CD4-positive, alpha-beta T cell treated with Interleukin-4 for 4 hours (primary cell): ENCODE data around the gene PLCB1.
A peak's percentile ranks its signal among the peaks of the same experiment; 100 is the strongest.

Experiments used
- DNase-seq: peaks from one replicate; pipeline ENCODE4 v3.0.0-alpha.2; 2020

Gene PLCB1

DNA sequence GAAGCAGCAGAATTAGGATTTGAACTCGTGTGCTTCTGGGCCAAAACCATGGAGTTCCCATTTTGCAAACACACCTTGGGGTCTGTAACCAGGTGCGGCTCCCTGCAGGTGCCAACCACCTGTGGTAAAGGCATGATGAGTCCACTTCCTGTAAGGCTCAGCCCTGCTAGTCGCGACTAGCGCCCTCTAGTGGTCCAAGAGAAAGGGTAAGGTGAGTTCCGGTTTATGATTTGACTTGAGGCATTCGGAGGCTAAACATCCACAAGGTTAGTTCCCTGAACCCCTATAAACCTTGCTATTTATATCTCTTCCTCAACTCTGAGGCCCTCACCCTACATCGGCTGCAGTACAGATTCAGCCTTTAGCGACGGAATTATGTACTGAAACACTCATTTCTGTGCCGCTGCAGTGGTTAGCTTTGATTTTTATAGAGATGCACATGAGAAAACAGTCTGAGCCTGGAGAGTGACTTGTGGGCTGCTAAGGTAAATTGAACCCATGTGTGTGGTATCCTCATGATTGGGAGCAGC lies 173.4 kb downstream of the PLCB1 start:
- DNase-seq: peak; percentile 81

DNA sequence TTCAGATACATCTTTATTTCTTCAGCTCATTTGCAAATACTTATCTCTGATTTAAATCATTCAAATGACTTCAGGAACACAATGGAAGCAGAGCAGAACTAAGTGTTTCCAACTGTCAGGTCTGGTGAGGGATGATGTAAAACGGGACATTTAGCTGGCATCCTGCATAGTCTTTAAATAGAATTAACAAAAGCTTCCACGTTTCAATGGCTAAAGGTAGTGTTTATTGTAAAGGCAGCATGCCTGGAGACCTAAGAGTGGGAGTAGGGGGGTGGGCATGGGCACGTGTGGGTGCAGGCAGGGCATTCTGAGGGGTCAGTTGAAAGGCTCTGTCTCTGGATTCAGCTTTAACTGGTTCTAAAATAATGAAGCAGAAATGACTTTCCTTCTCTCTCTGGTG lies 174.9 kb downstream of the PLCB1 start:
- no peak for DNase-seq

DNA sequence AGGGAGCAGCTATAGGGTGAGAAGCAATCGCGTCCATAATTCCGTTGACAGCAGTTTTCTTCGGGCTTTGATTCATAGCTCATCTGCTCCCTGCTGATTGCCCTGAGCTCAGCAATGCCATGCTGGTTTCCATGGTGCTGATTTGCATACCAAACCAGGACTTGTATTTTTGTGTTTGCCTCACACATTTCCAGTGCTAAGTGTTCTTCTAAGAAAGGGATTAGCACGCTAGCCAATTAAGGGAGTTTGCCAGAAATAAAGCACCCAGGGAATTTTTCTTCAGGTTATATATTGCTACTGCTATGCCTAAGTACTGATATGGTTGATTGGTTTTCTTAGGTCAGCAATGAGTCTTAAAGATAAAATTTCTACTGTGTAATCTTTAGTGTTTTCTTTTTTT lies 177.6 kb downstream of the PLCB1 start:
- DNase-seq: no peak

DNA sequence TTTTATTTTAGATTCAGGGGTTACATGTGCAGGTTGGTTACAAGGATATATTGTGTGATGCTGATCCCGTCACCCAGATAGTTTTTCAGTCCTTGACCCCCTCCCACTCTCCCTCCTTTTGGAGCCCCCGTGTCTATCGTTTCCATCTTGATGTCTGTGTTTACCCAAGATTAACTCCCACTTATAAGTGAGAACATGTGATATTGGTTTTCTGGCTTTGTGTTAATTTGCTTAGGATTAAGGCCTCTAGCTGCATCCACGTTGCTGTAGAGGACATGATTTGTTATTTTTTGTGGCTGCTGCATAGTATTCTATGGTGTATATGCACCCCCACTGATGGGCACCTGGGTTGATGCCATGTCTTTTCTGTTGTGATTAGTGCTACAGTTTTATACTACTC lies 178.6 kb downstream of the PLCB1 start:
- no peak for DNase-seq

DNA sequence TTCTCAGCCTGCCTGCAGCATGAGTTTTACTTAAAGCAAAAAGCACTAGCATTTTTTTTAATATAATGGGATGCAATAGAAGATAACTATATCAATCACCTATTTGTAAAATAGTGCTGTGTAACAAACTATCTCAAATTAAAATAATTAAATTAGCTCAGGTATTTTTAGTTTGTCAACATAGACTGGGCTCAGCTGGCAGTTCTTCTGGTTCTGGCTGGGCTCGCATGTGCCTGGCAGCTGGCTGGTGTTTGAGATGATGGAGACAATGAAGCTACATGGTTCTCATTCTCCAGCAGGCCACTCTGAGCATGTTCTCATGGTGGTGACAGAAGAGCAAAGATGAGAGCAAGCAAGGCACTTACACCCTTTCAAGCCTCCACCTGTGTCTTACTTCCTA lies 181.0 kb downstream of the PLCB1 start:
- DNase-seq: no peak

DNA sequence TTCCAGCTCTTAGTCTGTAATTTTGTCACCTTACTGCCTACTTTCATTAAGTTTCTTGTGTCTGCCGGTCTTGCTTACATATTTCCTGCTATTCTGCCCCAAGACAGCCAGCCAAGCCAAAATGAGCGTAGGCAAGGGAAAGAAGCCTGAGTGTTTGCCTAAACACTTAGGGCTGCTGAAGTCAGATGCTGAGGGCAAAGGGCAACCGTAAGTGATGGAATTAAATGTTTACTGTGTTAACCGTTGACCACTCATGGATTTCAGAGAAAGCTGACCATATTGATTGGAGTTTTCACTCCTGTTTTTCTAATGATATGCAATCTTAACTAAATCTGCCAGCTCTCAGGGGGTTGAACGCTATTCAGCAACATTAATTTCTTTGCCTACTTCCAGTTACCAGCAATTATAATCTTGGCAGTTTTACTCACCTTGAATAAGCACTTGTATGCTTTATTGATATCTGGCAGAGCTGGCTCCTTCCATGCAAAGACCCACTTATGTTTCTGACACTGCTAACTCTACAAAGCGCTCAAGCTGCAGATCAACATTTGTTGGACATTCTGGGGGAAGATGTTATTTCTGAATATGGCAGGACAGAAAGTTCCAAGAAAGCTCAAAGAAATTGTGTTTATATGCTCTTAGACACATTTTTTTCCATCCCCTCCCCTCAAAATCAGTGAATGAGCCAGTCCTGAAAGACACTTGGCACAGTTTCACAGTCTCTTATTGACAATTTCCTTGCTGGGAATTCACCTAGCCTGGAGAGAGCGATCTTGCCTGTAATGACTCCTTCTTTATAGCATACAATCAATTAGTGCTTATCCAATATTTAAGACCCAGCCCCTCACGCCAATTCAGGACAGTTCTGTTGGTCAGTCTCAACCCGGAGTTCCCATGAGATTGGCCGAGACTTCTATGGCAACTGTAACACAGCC lies 183.8 kb downstream of the PLCB1 start:
- DNase-seq: no peak

DNA sequence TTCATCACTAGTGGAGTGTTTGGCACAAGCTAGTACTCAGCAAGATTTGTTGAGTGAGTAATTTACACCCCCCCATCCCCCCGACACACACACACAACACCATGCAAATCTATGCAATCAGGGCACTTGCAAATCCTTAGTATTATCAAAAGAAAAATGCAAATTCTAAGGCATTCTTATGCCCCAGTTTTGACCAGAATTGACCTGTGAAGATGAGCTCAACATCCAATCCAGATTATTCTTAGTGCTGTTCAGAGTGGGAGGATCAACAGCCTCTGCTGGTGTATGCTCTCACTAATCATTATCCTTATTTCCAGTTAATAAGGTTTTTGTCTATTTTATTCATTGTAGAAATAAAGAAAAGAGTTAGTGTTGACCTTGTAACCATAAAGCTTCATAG lies 185.4 kb downstream of the PLCB1 start:
- no peak for DNase-seq

DNA sequence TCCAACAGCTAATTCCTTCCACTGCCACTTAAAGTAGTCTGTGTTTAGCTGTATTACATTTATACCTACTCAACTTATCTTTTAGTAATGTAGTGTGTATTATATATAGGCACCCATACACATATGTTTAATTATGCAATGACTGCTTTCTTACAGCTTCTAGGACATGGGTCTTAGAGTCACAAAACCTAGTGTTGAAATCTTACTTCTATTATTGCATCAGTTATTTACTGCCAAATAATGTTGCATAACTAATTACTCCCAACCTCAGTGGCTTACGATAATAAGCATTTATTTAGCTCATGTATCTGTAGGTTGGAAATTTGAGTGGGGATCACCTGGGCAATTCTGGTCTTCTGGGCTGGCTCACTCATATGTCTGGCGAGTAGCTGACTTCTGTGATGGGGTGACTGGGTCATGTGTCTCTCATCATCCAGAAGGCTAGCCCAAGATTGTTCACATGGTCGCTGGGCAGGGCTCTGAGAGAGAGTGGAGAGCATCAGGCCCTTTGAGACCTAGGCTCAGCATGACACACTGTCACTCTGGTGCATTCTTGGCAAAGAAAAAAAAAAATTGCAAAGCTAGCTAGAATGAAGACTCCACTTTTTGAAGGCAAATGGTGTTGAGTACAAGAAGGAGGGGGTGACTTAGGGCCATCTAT lies 187.0 kb downstream of the PLCB1 start:
- DNase-seq: no peak

DNA sequence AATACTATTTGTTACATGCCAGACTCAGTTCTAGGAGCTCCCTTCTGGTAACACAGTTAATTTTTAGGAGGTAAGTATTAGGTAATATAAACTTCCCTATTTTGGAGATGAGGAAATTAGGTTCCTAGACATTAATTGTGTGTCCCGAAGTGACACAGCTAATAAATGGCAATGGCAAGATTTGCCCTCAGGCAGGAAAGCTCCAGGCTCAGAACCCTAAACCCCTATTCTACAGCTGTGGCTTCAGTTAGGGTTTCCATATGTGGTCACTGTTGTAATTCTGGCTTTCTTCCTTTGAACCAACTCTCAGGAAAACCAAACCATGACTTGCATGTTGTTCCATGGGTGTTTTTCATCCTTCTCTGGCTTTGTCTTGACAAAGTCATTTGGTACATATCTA lies 188.2 kb downstream of the PLCB1 start:
- no peak for DNase-seq

DNA sequence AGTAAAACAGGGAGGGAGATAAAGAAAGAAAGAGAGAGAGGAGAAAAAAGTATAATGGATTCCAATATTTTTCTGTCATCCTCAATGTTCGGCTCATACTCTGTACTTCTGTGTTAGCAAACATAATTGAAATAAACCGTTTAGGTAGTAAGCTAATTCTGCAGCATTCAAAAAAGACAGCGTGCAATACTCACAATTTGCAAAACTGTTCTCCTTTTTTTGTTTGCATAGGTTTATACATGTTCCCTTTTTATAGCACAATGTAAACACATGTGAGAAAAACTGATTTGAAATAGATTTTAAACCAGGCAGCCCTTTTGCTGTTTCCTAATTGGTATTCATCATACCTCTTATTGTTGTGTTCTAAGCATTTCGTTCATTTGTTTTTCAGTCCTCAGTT lies 188.9 kb downstream of the PLCB1 start:
- DNase-seq: no peak

DNA sequence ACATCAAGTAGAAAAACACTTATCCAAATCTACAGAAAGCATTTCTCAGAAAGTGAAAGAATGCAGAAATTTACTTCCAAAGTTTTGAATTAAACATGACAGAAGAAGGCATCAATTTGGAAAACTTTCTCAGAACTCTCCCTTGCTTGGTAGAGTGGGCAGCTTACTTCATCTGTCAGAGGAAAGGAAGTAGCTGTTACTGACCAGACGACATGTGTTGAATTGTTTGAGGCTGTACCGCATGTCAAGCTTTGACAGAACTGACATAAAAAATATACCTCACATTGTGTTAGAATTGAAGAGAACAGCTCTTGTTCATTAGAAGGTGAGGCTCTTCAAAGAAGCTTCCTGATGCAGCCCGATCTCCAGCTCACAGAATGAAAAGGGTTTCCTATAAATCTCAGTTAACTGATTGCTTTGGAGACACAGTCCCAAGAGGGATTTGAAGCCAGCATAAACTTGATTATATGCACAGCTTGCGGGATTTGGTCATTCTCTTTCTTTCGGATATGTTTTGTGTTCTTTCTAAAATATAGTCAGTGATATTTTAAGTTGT lies 190.7 kb downstream of the PLCB1 start:
- no peak for DNase-seq

DNA sequence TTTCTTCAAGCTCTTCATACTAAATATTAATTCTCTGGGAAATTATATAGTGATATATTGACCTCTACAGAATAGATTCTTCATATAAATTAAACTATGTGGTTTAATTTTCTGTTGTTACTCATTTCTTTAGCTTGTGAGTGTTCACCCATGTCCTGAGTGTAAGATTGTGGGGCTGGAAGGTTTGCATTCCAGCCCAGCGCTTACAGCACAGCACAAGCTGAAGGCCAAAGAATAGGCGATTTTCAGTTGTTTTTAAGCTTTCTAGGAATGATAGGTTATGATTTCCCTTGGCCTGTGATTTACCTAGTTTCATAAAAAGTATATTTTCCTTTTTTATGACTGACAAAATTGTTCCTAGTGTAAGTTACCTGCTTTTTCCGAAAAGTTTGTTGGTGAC lies 194.1 kb downstream of the PLCB1 start:
- DNase-seq: no peak

DNA sequence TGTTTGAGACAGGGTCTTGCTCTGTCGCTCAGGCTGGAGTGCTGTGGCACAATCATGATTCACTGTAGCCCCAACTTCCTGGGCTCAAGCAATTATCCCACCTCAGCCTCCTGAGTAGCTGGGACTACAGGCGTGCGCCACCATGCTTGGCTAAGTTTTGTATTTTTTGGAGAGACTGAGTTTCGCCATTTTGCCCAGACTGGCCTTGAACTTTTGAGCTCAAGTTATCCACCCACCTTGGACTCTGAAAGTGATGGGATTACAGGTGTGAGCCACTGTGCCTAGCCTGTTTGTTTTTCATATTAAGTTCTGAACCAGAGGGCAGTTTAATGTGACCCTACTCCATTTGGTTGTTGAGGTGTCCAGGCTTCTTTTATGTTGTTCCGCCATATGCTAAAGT lies 194.8 kb downstream of the PLCB1 start:
- no peak for DNase-seq

DNA sequence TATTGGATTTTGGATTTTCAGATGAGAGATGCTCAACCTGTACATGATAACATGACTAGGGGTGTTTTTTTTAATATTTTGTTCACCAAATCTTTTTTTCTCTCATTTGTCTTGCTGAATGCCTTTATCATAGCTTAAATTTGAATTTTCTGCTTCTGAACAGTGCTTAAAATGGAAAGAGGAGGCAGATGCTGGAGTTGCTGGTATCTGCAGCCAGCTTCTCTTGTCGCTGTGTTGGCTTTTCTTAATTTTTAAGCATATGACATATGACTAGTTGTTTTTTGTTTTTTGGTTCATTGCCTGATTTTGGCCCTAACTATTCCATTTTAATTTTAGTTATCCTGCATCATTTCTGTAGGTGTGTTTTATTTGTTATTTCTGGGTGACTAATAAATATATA lies 196.1 kb downstream of the PLCB1 start:
- DNase-seq: no peak

DNA sequence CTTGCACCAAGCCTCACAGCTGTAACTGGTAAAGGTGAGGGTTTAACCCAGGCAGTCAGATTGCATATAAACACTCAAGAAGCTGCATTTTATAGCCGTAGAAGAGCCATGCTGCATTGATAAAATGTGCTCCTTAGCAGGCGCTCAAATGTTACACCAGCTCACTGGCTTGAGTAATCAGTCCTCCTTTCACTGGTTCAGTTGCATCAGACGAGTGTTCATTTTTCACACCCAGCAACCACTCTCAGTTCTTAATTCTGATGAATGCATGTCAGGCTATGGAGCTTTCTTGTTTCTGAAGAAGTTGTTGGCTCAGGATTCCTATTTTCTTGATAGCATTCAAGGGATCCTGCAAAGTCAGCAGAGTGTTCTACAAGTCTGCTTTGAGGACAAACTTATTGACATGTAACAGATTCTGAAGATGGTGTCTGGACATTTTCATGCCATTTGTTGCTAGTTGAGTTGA lies 198.3 kb downstream of the PLCB1 start:
- no peak for DNase-seq

DNA sequence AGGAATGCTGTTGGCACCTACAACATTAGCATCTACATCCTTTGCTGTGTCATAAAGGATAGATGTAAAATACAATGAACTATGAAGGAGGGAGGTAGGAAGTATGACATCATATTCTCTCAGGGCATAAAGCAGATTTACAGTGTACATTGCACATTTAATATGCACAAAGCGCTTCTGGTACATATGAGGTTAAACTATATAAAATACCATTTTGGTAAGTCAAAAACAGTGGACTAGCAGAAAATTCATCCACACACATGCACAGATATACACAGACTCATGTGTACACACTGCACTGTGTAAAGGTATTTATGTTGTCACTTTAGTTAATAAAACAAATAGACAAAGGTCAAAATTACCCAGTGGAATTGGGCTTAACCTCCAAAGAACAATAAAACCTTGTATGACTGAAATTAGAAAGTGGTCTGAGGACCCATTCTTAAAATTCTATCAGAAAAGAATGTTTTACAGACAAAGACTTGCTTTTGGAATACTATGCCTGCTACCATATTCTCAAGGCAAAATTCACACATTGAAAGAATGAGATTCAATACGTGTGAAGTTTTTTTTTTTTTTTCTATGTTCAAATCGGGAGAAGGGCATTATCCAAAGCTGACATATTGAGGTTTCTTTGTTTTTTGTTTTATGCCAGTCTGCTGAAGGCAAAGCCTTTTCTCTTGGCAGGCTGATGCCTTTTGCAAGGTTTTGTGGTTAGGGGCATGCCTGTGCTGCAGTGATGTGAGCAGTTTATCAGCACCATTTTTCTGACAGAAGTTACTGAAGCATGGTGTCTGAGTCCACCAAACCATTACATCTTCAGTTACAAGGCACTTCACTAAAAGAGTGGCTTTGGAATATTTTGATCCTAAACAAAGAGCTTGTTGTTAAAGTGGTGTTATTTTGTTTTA lies 199.0 kb downstream of the PLCB1 start:
- no peak for DNase-seq

DNA sequence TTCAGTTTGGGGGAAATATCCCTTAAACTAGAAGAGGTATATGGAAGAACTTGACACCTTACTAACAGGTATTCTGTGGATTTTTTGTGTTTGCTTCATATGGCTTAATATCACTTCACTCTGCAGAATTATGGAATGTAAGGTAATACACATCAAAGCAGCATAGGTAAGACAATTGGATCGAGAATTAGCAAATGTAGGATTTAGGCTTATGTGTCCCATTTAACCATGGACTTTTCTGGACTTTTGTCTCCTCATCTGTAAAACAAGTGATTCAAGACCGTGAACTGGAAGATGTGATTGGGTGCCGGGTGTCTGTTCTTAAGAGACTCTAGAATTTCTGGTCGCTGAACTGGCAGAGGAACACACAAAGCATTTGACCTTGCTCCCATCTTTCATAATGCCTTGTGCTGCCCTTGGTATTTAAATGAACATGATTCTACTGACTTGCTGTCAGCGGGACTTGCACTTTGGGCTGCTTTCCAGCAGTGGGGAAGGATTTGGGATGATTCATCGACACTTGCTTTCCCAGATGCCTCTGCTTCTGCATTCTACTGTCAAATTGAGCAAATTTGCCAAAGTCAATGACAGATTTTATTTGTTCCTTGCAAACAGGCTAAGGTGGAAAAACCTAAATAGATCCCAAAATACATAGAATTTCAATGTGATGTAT lies 199.8 kb downstream of the PLCB1 start:
- DNase-seq: no peak

DNA sequence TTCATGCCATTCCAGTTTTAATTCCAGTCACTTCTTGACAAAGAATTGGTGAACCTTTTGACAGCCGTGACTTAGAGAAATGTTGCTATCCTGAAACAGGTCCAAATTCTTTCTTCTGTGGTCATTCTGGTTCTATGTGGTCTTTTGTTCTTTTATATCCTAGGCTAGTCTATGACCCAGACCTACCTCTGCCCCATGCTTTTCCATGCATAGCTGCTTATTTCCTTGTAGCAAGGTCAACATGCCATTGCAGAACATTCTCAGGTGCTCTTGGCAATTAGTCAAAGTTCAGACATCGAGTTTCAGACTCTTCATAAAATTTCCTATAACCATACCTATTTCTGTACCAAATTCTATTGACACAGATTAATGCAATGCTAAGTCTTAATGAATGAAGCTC lies 202.6 kb downstream of the PLCB1 start:
- no peak for DNase-seq

DNA sequence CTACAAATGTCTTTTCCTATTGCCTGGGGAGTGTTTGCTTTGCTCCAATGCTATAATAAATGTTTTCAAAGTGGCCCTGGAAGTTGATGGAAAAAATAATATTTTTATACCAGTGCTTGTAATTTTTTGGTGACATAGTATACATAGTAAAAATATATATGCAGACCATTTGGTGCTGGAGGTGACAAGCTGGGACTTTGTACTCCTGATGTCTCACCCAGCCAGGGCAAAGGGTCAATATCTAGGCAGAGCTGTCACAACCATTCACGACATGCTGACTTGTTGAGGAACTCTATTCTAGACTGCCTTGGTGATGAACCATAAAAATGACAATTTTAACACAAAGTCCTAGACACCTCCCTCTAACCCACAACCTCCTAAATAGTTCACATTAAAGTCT lies 203.0 kb downstream of the PLCB1 start:
- DNase-seq: no peak

DNA sequence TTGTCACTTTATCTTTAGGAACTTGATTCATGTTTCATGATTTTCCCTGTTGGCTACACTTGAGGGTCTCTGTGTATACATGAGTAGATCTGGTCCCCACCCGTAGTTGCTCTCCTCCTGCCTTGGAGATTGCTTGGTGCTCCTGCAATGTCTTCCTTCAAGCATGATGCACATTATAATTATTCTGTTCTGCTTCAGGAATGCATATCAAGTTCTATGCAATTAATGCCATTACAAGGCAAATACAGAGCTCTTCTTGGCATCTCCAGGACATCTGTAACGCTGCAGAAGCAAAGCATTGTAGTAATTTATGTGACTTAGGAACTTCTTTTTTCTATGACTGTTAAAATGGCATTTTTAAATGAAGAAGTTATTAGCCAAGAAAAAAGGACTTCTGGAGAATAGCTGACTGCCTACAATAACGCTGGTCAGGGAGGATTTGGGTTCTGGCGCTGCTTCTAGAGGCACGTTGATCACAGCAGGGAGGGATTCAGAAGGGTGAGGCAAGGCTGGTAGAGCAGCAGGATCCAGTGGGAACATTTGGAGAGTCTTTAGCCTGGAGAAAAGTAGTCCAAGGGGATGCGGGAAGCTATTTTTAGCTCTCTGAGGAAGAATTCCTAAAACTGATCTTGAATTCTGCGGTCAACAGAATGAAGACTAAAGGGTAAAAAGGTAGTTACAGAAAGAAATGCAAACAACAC lies 203.6 kb downstream of the PLCB1 start:
- no peak for DNase-seq

DNA sequence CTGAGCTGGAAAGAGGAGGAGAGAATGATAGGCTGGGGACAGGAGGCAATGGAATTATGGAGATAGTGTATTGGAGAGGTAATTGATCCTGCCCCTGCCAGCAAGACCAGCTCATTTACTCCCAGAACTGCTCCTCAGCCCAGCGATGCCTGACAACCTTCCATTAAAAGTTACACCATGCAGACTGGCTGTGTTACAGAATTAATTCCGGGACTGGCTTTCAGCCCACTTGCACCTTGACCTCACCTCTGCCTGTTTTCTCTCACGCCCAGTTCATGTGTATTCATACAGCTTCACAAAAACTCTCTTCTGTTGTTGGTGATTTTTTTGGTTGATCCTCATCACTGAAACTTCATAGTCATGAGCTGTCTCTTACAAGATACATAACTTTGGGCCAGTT lies 207.3 kb downstream of the PLCB1 start:
- no peak for DNase-seq

DNA sequence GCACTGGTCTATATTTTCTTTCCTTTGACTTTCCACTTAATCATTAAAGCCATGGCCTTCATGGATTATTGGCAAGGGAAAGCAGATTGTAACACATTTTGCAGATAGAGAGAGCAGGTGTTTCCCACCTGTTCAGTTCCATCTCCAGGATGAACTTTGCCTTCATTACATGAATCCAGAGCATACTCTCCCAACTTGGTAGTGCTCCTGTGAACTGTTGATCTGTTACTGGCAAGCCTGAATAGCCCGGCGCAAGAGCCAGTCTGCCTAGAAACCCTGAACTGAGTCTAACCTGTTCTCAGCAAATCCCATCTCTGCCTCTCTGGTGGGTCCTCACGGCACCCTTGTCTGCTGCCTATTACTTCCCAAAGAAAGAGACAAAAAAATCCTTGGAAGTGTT lies 210.3 kb downstream of the PLCB1 start:
- no peak for DNase-seq
